HG03060 (cell line): ENCODE data around the gene NEURL4.

Experiments
- ATAC-seq: cut with Tn5 transposase; IDR thresholded peaks from one replicate; pipeline ENCODE4 v1.9.1; 2021; ENCODE audit warnings: low read depth, moderate number of reproducible peaks; ENCODE audit not compliant: unreplicated experiment

The NEURL4 gene

GRCh38 chr17:7281953-7282751 lies 47.0 kb downstream of the NEURL4 start:
- no peak for ATAC-seq

GRCh38 chr17:7281074-7281952 lies 47.8 kb downstream of the NEURL4 start, which contains the start of gene SLC2A4:
TSS of gene SLC2A4 (plus strand) at chr17:7281718. CDS start at chr17:7281935, 217 bp downstream.
- no peak for ATAC-seq

GRCh38 chr17:7280519-7281073 lies 48.5 kb downstream of the NEURL4 start:
- ATAC-seq, result peak; percentile 66

- no peak for ATAC-seq
Observed at GRCh38 chr17:7279448-7279847, 49.7 kb downstream of the NEURL4 start.

DNA sequence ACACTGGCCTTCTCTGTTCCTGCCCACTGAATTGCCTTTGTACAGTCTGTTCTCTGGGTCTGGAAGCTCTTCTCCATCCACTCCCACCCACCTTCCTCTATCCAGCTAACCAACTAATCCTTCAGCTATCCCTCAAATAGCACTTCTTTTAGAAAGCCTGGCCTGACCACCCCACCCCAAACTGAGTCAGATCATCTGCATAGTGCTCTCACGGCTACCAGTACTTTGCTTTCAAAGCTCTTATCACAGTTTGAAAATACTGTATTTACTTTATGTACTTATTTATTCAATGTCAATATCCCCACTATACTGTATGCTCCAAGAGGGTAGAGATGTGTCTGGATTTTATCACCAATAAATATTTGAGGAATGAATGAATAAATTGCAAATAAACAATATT lies 62.4 kb downstream of the NEURL4 start:
- no peak for ATAC-seq
